ENCODE data around the gene CD99L2.
"Not testable (repeated sequence)": the region's sequence is repeated elsewhere in the genome, so short reads cannot be mapped to it uniquely, and the experiment has no call there.

Gene CD99L2

DNA sequence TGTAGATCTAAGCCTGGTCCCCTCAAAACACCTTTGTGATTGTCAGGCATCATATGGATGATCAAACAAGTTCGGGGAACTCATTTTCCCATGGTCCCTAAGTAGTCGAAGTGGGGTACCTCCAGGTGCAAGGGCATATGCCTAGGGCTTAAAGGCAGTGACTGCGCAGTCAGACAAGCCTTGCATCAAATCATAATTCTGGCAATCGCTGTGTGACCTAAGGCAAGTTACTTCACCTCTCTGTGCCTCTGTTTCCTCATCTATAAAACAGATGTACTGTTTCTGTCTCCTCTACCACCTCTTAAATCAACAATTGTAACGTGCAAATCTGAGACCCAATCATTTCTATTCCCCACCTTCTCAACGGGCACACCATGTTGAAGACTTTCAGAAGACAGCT, 1.8 kb downstream of the CD99L2 start:
- peaks cover 0 to 4% (median 3%) of the 10 kb centered on the region in 4 donors for H3K4me1 ChIP-seq
- TF ChIP-seq, protein P1, sequence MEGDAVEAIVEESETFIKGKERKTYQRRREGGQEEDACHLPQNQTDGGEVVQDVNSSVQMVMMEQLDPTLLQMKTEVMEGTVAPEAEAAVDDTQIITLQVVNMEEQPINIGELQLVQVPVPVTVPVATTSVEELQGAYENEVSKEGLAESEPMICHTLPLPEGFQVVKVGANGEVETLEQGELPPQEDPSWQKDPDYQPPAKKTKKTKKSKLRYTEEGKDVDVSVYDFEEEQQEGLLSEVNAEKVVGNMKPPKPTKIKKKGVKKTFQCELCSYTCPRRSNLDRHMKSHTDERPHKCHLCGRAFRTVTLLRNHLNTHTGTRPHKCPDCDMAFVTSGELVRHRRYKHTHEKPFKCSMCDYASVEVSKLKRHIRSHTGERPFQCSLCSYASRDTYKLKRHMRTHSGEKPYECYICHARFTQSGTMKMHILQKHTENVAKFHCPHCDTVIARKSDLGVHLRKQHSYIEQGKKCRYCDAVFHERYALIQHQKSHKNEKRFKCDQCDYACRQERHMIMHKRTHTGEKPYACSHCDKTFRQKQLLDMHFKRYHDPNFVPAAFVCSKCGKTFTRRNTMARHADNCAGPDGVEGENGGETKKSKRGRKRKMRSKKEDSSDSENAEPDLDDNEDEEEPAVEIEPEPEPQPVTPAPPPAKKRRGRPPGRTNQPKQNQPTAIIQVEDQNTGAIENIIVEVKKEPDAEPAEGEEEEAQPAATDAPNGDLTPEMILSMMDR (IDR thresholded peaks at IDR 0.05), result no peak
- H3K27ac ChIP-seq, result no peak overlapping the region
- no peaks in the 10 kb centered on the region for H3K36me3 ChIP-seq
- no peak overlapping the region for H3K4me3 ChIP-seq
- intact Hi-C loops (cut with DNase I; ENCODE audit: low total_unique reads), result no loop called here
- H3K9me3 ChIP-seq, result no peaks in the 10 kb centered on the region
- H3K27me3 ChIP-seq, result no peaks in the 10 kb centered on the region
- DNase-seq, result no peak

DNA sequence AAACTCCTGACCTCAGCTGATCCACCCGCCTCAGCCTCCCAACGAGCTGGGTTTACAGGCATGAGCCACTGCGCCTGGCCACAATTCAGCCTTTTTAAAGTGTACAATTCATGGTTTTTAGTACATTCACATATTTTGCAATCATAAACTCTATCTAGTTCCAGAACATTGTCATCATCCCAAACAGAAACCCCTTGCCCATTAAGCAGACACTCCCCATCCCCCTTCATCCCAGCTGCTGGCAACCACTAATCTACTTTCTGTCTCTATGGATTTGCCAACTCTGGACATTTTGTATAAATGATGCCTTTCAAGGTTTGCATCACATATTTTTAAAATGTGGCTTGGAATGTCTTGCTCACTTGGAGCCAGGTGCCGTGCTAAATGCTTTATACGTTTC, 4.5 kb downstream of the CD99L2 start:
- Histone ChIP-seq H3K27me3 (no peaks in the 10 kb centered on the region), H3K4me3 (no peak overlapping the region), H3K27ac (no peak overlapping the region), H3K9me3 (no peaks in the 10 kb centered on the region), H3K36me3 (no peaks in the 10 kb centered on the region), H3K4me1 (peaks cover 0 to 4% (median 3%) of the 10 kb centered on the region in 4 donors)
- DNase-seq, result no peak
- TF ChIP-seq, protein P1 (IDR thresholded peaks at IDR 0.05), result no peak
- intact Hi-C loops (cut with DNase I; ENCODE audit: low total_unique reads), result no loop called here

DNA sequence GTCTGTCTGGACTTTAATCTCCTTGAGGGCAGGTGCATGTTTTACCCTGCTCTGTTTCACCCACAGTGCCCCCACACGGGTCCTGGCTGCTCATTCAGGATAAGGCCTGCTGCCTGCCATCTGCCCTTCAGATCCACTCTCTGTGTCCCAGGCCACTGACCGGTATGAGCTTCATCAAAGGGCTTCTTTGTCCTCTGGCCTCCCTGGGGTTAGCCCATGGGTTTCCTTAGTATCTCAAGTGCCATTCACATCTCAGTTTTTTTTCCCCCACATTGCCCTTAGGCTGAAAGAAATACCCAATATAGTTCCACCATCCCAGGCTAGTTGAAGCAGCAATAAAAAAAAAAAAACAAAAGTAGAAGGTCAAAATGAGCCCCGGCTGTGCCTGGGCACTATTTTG, 9.3 kb downstream of the CD99L2 start:
- intact Hi-C loops (cut with DNase I; ENCODE audit: low total_unique reads), result no loop called here
- no peaks in the 10 kb centered on the region for H3K9me3 ChIP-seq

GRCh38 chrX:150887906-150888465, 10.5 kb downstream of the CD99L2 start:
- intact Hi-C loops (cut with DNase I; ENCODE audit: low total_unique reads), result no loop called here
- Histone ChIP-seq H3K27me3 (no peaks in the 10 kb centered on the region), H3K36me3 (no peaks in the 10 kb centered on the region), H3K9me3 (no peaks in the 10 kb centered on the region), H3K27ac (no peak overlapping the region), H3K4me1 (no peaks in the 10 kb centered on the region), H3K4me3 (no peak overlapping the region)
- TF ChIP-seq, protein P1 (IDR thresholded peaks at IDR 0.05), result no peak
- DNase-seq, result no peak

More for the DNA sequence above, 9.3 kb downstream of the CD99L2 start:
- TF ChIP-seq, protein P1 (IDR thresholded peaks at IDR 0.05), result no peak
- Histone ChIP-seq H3K27me3 (no peaks in the 10 kb centered on the region), H3K4me1 (no peaks in the 10 kb centered on the region), H3K27ac (no peak overlapping the region), H3K36me3 (no peaks in the 10 kb centered on the region), H3K4me3 (no peak overlapping the region)
- DNase-seq, result no peak

- intact Hi-C loops (cut with DNase I; ENCODE audit: low total_unique reads); H3K27ac ChIP-seq: not testable (repeated sequence)
Observed at GRCh38 chrX:150887268-150887667, 11.2 kb downstream of the CD99L2 start.

GRCh38 chrX:150886381-150886780, 12.1 kb downstream of the CD99L2 start:
- intact Hi-C loops (cut with DNase I; ENCODE audit: low total_unique reads), result no loop called here
- DNase-seq, result no peak
- no peaks in the 10 kb centered on the region for H3K36me3 ChIP-seq
- no peaks in the 10 kb centered on the region for H3K27me3 ChIP-seq
- TF ChIP-seq, protein P1 (IDR thresholded peaks at IDR 0.05), result no peak
- H3K9me3 ChIP-seq, result no peaks in the 10 kb centered on the region
- H3K4me1 ChIP-seq, result no peaks in the 10 kb centered on the region
- H3K4me3 ChIP-seq, result no peak overlapping the region
- no peak overlapping the region for H3K27ac ChIP-seq

More at GRCh38 chrX:150887268-150887667, 11.2 kb downstream of the CD99L2 start:
- not testable (repeated sequence) for H3K27me3 ChIP-seq, H3K9me3 ChIP-seq, DNase-seq, H3K4me3 ChIP-seq, H3K4me1 ChIP-seq, H3K36me3 ChIP-seq

All from tibial artery (tissue), 4 donors.